MM.1S (cell line): ENCODE measurements around the gene HASPIN.

Source experiments
- CTCF ChIP-seq: fragments of 300-600 bp; sonication (generic); IDR thresholded peaks from 2 replicates; pipeline ENCODE4 v1.5.1; 2016; ENCODE audit warnings: antibody characterized with exemption, low read length, mixed read lengths
- EZH2 ChIP-seq: fragments of 300-600 bp; sonication (generic); optimal IDR thresholded peaks from 2 replicates; pipeline ENCODE3; 2017; ENCODE audit warnings: low read depth, mild to moderate bottlenecking, antibody characterized with exemption, low read length, mixed read lengths

DNA sequence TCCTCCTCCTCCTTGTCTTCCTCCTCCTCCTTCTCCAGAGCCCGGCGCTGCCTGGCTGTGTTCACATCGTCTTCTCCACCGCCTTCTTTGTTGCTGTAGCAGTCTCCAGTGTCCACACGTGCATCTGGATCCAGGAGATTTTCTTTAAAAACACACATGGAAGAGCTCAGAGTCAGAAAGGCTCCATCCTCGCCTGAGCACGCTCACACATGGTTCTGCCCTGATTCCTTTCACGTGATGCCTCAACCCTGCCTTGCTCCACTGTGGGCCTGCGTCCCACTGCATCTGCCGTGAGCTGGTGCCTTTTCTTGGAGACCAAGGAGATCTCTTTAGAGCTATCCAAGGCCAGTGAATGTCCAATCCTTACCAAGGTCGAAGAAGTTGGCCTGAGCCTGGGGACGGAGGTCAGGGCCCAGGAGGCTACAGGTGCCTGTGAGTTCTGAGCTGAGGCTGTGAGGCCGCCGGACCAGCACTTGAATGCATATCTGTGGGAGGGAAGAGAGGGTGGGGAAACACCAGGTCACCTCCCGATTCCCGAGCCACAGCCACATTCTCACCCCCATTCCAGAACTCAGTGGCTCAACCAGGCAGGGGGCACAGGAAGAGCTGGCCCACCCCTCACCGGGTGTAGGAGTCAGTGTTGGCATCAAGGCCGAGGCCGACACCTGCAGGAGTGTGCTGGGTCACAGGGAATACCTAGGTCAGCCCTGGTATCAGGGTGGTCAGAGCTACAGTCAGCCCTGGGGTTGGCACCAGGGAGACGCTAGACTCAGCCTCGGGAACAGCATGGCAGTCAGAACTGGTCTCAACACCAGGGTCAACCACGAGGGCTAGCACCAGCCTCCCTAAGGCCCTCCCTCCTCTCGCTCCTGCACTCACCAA, 37.6 kb downstream of the HASPIN start:
- no peak for TF ChIP-seq CTCF
- no peak for TF ChIP-seq EZH2
